ENCODE results near the gene MORC2.

Gene MORC2

DNA sequence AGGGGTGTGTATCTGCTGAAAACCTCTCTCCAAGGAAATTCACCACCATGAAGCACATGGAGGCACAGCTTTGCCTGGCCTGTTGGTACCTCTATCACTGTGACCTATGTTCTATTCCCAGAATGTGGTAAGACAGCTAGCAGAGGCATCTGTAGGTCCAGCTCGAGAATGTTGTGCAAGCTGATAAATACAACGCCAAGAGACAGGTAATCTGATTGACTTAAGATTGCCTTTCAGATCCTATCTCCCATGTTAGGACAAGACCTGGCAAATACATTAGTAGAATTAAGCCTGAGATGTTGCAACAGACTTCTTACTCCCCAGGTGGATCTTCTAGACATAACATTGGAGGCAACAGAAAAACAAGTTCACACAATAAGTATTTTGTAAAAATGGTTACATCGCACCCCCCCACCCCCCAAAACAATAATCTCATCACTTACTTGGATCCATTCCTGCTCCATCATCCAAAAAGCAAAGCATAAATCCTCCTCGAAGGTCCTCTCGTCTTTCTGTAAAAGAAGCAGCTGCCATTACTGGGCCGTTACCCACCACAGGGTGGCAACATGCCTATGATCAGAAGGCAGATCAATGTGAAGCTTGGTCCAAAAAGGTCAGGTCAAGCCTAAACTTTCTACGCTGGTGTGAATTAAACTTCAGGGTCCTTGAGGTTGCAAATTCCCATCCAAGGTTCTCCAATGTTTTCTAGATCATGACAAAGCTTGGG, 18.5 kb downstream of the MORC2 start:
- no peak for DNase-seq (ENCODE audit: low read depth)

DNA sequence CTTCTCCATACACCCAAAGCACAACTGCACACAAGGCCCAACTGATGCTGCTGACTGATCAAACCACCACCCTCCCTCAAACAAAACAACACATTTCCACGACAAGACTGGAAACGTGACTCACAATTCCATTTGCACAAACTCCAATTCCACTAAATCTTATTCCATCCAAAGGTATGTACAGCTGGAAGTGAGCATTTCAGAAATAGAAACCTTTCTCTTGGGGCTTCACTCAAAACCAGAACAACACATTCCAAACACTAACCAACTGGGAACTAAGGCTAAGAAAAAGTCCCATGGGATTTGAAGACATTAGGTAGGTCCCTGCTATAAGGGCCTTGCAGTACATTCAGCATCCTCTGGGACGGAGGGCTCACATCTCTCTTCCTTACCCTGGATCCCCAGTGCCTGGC, 19.6 kb downstream of the MORC2 start:
- no peak for DNase-seq (ENCODE audit: low read depth)

DNA sequence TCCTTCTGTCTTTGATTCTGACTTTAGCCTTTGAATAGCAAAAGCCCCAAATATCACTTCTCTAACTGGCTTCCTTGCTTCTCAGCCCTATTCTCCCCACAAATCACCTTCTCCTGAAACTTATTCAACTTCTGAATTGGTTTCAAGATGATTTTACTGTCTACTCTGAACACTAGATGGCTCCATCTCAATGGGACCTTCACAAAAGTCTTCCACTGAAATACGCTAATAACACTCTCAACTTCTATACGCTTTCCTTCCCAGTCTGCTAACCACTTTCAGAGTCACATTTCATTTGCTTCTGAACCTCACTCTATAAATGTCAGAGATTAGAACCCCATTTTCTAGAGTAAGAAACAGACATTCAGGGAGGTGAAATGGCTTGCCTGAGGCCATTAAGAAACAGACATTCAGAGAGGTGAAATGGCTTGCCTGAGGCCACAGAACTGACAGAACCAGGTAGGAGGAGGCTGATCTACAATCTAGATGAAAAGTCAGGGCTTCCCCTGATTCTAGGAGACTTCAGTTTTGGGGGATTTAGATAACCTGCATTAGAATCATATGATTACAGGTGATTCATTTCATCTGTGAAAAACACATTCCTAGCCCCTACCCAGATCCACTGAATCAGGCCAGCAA, 20.6 kb downstream of the MORC2 start:
- DNase-seq (ENCODE audit: low read depth): no peak

DNA sequence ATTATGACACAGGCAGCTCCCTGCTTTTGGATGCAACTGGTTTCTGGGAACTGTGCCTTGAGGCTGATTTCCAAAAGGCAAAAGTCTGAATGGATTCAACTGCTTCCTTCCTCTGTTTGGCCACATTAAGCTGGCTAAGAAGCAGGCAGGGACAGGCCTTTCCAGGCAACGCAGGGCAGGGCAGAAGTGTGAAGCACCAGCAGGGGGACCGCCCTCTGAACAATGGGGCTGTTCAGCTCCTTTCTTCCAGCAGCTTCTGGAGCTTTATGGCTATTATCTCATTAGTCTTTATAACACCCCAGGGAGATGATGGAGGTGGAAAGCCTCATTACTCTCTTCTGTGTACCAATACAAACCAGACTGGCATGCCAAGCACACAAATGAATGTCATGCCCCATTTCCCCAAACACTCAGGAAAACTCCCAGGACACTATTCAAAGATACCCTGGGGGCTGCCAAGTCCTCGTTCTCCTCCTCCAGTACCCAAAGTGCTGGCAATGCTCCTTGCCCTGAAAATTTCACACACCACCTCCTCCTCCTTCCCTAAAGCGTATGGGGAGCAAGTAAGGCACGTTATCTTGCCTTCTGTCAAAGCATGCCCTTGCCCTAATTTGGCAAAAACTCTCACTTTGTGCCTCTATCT, 21.3 kb downstream of the MORC2 start:
- DNase-seq (ENCODE audit: low read depth): no peak

DNA sequence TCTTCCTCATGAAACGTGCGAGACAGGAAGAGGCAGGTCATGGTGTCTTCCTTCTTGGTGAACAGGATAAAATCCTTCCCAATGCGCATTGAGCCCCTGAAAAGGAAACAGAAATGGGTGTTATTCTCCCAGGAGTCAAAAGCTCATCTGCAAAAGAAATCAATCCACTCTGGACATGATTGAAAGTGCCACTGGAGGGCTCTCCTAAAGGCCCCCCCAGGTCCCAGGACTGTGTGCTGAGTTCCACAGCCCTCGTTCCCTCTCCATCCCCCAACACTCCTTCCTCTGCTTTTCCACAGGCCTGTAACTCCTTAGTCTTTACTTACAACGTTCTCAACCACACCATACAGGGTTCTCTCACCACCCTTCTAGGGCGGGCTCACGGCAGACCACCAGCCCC, 22.2 kb downstream of the MORC2 start:
- DNase-seq (ENCODE audit: low read depth): no peak

DNA sequence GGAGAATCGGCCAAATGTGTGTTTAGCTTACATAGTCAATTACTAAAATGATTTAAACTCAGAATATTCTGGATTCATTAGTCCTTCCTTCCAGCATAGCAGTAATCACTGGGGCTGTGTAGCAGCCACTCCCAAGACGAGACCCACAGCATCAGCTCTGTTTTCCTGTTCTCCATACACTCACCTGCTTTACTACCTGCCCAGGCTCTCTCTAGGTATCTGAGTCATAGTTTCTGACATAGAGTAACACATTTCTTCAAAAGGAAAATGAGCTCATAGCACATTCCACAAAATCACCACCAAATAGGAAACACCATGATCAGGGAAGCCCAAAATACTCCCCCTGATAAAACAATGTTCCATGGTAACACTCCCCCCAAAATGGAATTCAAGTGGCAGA, 22.9 kb downstream of the MORC2 start:
- DNase-seq (ENCODE audit: low read depth): no peak

DNA sequence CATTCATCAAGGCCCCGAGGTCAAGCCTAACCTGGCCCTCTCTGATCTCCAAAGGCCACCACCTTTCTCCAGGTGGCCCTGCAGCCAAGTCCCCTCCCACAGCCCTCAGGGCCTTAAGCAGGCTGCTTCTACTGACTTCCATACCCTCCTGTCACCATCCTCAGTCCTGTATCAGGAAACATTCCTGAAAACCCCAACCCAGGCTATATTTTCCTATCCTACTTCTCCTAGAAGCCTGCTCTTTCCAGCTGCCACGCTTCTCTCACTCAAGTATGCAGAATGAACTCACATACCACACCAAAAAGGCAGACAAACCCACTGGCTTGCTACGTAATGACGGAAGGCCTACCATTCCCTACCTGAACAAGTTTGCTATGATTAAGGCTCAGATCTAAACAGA, 23.6 kb downstream of the MORC2 start:
- DNase-seq (ENCODE audit: low read depth): no peak

DNA sequence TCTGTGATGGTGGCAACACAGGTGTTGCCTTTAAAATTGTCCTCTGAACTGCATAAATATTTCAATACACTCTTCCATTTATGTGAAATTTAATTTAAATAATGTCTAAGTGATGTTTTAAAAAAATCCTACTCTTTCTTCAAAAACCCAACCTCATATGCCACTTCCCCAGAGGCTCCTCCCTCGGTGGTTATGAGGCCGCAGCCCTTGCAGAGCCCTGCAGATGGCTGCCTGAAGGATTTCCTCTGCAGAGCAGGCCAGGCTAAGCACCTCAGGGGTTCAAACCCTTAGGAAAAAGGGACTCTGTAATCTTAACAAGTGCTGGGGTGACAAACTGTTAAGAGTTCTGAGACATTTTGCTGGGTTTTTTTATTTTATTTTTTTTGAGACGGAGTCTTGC, 25.2 kb downstream of the MORC2 start:
- no peak for DNase-seq (ENCODE audit: low read depth)

DNA sequence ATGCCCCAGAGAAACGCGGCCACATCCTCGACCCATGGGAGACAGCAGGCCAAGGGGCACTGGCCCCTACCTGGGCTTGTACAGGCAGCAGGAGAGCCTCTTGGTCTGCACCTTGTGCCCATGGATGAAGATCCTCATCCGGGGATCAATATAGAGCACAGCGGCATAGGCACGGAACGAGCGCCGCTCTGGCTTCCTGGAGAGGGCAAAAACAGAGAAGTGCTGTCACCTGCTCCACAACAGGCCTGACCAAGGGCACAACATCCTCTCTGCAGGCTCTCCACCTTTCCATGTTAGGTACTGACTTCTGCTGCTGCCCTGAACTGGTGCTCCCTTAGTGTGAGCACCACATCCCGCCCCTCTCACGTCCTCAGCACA, 27.2 kb downstream of the MORC2 start:
- no peak for DNase-seq (ENCODE audit: low read depth)

DNA sequence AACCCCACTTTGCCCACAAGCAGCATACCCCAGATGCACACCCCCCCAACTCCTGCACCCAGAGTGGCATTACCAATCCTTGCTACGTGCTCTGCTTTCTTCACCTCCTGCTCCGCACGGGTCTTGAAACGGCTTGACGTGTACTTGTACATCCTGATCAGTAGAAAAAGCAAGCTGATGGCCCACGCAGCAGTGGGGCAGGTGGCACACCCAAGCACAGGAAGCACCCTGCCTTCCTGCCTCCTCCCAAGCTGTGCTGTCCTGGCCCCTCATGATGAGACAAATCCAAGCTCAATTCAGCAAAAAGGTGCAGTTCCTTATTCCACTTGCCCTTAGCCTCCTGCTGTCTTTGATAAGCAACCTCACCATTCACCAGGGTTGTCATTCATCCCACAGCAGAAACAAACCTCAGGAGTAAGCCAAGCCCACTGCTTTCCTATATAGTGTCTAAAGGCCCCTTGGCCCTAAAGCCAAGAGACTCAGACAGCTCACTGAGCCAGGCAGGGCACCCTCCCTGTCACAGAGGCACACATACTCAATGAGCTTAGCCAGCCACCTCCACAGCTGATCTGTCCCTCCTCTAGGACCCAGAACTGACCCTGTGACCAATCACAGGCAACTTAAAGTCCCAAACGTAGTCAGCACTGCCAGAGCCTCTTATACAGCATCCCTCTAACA, 27.8 kb downstream of the MORC2 start:
- DNase-seq (ENCODE audit: low read depth): no peak

DNA sequence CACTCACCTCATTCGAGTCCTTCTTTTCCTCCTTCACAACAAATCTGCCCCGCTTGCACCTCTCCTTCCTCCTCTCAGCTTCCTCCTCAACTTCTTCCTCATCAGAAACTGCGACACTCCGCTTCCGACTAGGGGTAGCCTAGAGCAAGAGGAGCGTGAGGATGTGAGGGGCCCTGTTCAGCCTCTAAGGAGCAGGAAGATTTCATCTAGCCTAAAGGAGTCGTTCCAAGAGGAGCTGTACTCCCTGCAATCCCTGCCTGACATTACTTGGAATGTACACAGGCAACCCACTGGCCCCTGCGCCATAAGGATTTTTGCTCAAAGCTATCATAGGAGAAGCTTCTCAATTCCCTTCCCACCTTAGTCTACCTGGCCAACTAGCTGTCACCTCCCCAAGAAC, 34.5 kb downstream of the MORC2 start:
- DNase-seq (ENCODE audit: low read depth): no peak

DNA sequence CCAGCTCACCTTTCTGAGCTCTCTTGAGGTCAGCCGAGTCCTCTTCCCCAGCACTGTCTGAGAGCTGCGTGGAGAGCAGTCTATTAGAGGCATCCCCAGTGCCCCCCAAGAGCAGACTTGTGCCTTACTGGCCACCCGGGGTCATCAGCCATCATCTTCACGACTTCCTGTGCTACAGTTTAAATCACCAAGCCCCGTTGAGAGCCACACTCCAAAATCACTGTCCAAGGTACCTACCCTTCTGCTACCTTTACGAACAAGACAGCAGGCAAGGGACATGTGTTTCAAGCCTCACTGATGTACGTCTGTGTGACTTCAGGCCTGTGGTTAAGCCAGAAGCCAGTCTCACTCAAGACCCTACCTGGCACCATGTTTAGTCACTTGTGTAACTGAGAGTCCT, 35.1 kb downstream of the MORC2 start:
- no peak for DNase-seq (ENCODE audit: low read depth)

DNA sequence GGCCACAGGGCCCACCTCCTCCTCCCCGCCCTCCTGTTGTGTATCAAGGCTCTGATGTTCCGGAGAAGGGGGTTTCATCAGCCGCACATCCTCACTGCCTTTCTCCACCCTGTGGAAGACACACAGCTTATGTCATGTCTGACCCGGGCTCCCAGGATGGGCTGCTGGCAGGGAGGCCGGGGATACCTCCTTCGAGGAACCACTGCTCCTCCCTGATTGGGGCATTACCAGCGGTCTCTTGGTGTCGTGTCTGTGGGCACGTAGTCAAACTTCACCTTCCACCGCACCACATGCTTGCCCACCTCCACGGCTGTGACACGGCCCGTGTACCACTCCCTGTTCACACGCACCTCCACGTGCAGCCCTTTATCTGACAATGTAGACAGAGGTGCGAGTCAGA, 35.9 kb downstream of the MORC2 start:
- DNase-seq (ENCODE audit: low read depth): no peak

DNA sequence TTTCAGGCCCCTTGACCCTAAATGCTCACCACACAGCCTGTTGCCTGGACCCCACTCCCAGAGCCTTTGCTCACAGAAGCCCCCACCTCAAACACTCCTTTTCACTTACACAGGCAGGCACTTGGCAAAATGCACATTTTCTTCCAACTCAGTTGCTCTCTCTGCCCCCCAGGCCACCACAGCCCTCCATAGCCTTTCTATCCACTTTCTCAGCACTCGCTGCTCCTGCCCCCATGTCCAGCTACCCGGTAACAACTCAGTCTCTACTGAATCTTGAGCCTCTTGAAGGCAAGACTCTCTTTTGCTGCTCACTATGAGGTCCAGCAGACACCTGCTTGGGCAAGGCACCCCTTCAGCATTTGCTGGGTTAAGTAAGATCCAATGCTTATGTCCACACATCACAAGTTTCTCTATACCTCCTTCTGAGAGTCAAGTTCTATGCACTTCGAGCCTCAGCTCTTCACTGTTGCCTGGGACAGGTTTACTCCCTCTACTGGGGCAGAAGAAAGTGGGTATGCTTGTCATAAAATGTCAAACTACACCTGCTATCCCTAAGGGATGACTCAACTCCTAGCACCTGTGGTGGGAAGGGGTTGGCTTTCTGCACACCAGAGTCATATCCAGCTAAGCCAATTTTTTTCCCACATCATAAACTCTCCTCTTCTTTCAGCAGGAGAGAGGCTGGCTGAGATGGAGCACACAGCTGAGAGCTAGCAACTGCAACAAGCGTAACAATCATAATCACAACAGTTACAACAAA, 36.9 kb downstream of the MORC2 start:
- no peak for DNase-seq (ENCODE audit: low read depth)

DNA sequence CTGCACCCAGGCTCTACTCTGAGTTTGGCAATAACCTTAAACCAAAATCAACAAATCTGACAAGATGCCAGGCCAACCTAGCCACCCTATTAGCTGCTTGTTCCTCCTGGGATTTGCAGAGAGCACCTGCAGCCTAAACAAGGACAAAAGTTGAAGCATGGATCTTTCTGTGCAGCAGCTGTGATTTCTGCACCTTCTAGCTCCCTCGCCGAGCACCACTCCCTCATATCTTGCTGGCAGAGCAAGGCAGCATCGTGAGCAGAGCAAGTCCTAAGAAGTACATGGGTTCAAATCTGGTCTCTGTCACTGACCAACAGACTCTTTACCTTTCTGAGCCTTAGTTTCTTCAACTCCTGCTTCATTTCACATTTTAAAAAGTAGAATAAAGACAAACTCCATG, 38.3 kb downstream of the MORC2 start:
- DNase-seq (ENCODE audit: low read depth): no peak

DNA sequence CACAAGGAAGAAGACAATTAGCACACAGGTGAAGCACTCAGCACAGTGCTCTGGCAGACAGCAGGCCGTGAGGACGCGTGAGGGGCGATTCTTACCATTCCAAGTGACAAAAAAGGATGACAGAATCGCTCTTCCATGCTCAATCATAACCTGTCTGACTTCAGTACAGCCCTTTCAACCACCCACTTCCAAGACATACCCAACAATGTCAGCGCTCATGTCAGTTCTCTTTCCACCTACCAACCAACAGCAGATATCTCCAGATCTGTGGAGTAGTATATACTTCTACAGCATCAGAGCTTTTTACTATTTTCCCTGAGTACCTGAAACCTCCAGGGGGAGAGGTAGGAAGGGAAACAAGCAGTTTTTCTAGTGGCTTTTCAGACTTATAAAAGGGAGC, 40.2 kb downstream of the MORC2 start:
- no peak for DNase-seq (ENCODE audit: low read depth)

DNA sequence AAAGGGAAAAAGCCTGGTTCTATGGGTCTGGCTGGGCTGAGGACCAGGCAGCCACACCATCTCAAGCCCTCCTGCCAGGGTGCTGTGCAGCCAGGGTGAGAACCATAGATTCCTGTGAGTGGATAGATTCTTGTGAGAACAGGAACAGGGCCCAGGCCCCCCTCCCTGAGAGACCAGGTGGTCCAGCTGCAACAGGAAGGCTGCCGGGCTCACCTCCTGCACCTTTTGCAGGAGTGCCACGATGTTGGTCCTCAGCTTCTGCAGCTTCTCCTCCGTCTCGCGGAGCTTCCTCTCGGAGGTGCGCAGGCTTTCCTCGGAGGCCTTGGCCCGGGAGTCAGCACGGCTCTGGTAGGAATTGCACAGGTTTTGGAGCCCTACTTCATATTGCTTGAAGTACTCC, 40.8 kb downstream of the MORC2 start:
- DNase-seq (ENCODE audit: low read depth): no peak

DNA sequence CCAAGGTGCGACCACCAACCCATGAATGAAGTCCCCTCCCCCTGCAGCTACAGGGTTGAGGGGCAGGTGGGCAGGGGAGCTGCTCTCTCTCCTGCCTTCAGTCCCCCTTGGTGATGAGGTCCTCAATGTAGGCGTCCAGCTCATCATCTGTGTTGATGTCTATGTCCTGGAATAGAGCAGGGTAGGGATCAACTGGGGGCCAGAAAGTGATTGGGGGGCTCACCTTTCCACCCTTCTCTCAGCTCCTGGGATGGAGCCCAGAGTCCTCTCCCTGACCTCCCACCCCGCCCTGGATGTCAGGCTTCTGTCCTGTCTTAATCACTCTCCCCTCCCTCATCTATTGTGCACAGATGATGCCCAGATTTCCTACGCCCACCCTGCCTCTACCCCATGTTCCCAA, 41.9 kb downstream of the MORC2 start:
- DNase-seq (ENCODE audit: low read depth): no peak

DNA sequence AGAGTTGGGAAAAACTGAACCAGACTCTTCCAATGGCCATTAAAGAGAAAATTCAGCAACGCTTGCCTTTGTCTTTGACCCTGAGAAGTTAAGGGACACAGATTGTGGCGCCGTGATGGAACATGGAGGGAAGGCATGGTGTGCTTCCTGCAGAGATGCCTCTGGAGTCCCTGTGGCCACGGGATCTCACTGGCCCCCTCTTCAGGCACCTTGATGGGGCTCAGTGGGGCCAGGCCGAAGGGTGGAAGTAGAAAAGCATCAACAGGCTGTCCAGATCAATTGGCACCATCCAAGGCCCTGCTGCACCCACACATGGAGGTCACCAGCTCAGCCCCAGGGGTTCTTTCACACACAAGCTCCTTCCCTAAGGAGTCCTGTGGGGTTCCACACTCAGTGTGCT, 42.9 kb downstream of the MORC2 start:
- no peak for DNase-seq (ENCODE audit: low read depth)

DNA sequence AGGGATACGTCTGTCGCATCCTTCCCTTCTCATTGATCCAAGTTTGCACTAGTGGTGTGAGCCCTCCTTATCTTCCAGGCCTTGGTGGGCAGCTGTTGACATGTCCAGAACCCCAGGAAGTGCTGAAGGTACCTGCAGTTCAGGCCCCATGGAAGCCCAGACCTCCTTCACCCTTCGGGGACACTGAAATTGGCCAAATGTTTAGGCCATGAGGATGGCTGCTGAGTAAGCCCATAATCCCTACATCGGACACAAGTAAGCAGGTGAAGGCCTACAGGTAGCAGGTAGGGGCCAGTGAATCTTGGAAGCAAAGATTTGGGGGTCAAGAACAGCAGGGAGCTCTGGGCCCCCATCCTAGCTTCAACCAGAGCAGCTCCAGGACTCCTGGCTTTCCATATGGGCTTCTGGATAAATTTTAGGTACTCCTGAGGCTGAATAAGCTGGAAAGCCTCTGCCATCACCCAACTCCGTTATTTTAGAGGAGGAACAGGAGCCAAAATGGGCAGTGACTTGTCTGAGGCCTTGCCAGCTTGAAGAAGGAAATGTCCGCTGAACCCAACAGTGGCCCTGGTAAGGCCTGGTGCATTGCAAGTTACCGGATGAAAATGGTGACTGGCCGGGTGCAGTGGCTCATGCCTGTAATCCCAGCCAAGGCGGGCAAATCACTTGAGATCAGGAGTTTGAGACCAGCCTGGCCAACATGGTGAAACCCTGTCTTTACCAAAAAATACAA, 45.2 kb downstream of the MORC2 start:
- no peak for DNase-seq (ENCODE audit: low read depth)

DNA sequence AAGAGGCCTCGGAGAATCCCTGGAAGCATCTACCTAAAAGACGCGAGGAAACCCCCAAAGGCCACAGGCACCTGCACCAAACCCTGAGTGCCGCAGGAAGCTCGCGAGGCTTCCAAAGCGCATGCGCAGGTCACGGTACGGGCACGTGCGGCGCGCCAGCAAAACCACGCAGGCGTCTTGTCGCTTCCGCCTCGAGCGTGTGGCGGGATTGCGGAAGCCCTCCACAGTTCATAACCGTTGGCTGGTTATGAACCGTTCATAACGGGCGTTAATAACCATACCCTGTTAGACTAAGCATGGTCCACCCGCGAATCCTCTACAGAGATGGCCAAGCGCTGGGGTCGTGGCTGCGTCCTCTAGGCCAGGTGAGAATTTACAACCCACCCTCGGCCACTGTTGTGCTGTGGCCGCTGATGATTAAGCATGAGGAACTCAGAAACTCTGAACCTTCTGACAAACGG, 46.4 kb downstream of the MORC2 start:
- no peak for DNase-seq (ENCODE audit: low read depth)

DNA sequence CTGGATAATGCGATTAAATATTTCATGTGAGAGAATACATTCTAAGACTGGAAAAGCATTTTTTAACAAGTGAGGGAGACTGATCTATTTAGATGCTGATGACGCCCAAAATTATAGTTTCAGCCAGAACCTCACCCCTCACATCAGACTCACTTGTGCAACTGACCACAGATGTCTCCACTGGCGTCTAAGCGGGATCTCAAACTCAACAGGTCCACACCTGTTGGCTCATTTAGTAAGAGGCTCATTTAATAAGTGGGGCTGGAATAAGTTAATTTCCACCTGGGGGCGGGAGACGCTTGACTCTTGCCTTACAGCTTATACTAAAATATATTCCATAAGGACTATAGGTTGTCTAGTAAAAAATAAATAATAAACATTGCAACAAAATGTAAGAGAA, 47.5 kb downstream of the MORC2 start:
- no peak for DNase-seq (ENCODE audit: low read depth)
